Amygdala (tissue), 56 donors: Measurements from ENCODE around the gene GAL3ST2.
"Not testable (repeated sequence)": the region's sequence is repeated elsewhere in the genome, so short reads cannot be mapped to it uniquely, and the experiment has no call there.

Source experiments
- DNase-seq, 56 donors: peaks; one replicate each; lab custom pipeline; 2025; lab: John Stamatoyannopoulos, UW

GAL3ST2 gene

DNA sequence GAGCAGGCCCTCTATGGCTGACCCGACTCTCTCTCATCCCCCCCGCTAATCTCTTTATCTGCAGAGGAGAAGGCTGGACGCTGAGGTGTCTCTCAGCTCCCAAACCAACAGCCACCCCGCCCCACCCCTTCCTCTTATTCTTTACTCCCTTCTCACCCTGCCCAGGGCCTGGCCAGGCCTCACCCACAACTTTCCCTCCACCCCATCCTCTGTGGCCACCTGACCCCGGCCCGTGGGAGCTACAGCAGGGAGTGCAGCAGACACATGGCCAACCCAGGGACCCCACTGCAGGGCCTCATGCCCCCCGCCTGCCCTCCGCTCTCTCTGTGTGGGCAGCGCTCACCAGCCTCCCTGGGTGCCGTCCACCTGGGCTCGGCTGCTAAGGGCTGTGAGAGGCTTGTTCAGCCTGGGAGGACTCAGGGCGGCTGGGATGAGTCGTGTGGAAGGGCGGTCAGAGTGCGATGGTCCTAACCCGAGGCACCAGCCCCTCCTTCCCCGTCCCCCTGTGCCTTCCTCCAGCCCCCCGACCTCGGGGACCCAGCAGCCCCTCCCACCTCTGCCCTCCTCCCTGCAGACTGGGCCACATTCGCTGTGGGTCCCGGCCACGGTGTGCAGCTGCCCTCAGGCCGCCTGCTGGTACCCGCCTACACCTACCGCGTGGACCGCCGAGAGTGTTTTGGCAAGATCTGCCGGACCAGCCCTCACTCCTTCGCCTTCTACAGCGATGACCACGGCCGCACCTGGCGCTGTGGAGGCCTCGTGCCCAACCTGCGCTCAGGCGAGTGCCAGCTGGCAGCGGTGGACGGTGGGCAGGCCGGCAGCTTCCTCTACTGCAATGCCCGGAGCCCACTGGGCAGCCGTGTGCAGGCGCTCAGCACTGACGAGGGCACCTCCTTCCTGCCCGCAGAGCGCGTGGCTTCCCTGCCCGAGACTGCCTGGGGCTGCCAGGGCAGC is 39.1 kb downstream of the GAL3ST2 start:
- no peak for DNase-seq

DNA sequence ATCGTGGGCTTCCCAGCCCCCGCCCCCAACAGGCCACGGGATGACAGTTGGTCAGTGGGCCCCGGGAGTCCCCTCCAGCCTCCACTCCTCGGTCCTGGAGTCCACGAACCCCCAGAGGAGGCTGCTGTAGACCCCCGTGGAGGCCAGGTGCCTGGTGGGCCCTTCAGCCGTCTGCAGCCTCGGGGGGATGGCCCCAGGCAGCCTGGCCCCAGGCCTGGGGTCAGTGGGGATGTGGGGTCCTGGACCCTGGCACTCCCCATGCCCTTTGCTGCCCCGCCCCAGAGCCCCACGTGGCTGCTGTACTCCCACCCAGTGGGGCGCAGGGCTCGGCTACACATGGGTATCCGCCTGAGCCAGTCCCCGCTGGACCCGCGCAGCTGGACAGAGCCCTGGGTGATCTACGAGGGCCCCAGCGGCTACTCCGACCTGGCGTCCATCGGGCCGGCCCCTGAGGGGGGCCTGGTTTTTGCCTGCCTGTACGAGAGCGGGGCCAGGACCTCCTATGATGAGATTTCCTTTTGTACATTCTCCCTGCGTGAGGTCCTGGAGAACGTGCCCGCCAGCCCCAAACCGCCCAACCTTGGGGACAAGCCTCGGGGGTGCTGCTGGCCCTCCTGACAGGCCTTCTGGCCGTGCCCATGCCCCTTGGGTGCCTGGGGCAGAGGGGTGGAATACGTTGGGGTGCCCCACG is 40.0 kb downstream of the GAL3ST2 start:
- DNase-seq: no peak

DNA sequence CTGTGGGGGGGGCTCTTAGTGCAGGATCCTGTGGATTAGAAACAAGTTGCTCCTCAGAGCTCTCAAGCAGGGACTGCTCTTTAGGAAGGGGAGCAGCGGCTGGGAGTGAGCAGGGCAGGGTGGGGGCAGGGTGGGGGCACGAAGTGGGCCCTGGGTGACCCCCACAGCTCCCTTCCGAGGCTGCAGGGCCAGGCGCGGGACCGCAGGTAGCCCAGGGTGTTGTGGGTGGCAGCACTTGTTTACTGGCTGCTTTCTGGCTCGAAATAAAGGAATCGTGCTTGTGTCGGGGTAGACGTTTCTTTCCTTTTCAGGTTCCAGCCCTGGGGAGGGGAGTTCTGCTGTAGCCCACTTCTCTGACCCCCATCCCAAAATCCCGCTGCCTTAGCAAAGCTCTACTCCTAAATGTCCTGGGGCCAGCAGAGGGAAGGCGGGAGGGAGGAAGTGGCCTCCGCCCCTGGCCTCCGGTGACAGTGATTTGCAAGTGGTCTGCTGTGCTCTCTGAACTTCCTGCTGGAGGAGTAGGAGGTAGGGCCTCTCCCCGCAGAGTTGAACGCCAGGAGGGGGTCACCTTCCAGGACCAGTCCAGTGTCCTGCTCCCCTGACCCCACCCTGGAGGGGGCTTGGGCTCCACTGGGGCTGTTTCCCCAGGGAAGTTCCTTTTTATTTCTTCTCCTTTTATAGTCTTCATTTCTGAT is 40.7 kb downstream of the GAL3ST2 start:
- no peak for DNase-seq

DNA sequence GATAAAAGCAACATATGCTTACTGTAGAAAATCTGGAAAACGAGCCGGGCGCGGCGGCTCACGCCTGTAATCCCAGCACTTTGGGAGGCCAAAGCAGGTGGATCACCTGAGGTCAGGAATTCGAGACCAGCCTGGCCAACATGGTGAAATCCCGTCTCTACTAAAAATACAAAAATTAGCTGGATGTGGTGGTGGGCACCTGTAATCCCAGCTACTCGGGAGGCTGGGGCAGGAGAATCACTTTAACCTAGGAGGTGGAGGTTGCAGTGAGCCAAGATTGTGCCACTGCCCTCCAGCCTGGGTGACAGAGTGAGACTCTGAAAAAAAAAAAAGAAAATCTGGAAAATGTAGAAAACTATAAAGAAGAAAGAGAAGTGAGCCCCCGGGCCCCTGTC is 41.2 kb downstream of the GAL3ST2 start:
- not testable (repeated sequence) for DNase-seq

DNA sequence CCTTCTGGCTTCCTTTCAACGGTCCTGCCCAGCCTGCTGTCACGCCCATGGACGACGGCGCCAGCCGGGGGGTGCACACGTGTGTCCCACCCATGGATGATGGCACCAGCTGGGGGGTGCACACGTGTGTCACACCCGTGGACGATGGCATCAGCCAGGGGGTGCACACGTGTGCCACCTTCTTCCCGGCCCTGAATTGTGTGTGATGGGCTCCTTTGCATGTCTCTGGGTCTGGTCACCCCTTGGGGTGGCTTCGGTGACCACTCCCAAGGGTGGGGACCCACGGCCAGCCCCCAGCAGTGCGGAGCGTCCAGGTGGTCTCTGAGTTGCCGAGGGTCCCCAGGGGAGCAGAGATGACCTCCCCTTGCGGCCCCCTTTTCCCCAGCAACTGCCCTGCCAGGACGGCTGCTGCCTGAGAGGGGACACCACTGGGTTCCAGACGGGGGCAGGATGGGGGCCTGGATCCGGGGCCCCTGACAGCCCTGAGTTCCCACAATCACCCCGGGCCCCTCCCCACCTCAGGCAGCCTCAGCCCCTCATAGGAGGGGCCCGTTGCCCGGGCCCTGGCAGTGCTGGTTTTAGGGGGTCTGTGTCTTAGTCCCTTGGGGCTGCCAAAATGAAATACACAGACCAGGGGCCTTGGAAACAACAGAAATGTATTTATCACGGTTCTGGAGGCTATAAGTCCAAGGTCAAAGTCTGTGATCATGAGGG is 41.8 kb downstream of the GAL3ST2 start:
- no peak for DNase-seq

DNA sequence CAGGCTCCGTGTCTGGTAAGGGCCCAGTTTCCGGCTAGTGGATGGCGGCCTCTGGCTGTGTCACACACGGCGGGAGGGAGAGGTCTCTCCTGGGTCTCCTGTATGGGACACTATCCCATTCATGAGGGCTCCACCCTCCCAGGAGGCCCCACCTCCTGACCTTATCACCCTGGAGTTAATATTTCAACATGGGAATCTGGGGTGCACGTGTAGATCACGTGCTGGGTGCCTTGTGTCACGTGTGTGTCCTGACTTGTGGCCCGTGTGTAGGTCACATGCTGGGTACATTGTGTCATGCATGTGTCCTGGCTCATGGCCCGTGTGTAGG is 42.3 kb downstream of the GAL3ST2 start:
- no peak for DNase-seq

DNA sequence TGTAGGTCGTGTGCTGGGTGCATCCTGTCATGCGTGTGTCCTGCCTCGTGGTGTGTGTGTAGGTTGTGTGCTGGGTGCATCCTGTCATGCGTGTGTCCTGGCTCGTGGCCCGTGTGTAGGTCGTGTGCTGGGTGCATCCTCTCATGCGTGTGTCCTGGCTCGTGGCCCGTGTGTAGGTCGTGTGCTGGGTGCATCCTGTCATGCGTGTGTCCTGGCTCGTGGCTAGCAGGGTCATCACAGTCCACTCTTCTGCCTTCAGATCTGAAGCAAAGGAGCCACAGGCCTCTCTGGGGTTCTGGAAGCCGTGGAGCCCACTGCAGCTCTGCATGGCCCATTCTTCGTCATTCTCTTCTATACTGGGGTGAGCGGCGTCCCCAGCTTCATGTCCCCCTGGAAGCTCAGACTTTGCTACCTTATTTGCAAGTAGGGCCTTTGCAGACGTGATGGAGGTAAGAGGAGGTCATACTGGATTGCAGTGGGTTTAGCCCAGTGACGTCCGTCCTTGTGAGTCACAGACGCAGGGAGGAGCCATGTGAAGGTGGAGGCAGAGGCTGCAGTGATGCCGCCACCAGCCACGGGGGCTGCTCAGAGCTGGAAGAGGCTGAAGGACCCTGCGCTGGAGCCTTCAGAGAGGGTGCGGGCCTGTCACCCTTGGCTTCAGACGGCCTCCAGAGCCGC is 43.5 kb downstream of the GAL3ST2 start:
- DNase-seq: not testable (repeated sequence)

DNA sequence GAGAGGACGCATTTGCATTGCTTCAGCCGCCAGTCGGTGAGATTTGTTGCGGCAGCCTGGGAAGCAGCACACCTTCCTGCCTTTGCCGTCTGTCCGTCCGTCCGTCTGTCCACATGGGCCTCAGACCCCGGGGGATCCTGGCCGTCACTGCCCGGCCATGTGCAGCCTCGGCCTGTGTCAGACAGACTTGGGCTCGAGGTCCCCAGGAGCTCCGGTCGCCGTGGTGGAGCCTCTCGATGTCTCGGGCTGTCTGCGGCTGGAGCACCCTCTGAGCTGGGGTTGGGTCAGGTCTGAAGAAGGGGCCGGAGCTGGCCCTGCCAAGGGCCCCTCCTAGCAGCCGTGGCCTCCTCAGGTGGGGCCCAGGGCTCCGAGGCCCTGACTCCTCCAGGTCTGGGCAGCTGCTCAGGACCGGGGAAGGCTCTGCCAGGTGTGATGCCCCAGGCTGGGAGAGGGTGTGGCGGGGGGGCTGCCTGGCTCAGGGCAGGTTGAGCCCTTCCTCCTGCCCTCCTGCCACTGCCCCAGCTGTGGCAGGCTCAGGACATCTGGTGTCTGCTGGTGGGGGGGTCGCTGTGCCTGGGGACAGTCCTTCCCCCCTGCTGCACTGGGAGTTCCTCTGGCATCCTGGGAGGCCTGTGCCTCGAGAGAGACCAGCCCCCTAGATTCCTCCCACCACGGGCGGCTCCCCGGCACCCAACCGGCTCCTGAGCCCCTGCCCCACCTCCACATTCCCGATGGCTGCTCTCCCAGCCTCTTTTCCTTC is 44.2 kb downstream of the GAL3ST2 start:
- DNase-seq: no peak

DNA sequence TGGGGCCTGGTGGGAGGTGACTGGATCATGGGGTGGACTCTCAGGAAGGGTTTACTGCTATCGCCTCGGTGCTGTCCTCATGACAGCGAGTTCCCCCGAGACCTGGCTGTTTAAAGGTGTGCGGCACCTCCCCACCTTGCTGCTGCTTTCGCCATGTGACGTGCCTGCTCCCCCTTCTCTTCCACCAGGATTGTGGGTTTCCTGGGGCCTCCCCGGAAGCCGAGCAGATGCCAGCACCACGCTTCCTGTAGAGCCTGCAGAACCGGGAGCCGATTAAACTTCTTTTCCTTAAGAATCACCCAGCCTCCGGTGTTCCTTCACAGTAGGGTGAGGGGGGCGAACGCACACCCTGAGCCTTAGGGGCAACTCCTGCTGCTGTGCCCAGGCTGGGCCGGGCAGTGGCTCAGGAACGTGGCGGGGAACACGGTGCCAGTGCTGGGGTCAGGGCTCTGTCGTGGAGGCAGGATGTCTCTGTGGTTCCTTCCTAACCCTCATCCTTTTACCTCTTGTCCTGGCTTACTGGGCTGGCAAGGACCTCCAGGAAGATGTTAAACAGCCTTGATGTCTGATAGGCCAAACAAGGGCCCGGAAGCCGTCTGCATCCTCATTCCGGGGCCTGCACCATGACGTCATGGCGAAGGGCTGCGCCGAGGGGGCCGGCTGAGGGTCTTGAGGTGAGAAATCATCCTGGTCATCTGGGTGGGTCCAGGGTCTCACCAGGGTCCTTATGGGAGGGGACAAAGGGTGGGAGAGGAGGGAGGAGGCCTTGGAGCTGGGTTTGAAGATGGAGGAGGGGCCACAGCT is 45.0 kb downstream of the GAL3ST2 start:
- no peak for DNase-seq

DNA sequence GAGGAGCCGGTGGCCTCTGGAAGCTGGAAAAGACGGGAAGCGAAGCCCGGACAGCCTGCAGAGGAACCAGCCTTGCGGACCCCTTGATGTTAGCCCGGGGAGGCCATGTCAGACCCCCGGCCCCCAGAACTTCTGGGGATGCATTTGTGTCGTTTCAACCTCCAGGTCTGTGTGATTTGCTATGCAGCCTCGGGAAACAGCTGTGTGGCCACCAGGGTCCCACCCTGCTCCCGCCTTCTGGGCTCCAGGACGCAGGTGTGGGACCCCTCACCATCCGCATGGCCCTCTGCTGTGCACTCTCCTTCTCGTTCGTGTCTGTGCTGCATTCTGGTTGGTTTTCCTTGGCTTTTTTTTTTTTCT is 45.6 kb downstream of the GAL3ST2 start:
- no peak for DNase-seq

DNA sequence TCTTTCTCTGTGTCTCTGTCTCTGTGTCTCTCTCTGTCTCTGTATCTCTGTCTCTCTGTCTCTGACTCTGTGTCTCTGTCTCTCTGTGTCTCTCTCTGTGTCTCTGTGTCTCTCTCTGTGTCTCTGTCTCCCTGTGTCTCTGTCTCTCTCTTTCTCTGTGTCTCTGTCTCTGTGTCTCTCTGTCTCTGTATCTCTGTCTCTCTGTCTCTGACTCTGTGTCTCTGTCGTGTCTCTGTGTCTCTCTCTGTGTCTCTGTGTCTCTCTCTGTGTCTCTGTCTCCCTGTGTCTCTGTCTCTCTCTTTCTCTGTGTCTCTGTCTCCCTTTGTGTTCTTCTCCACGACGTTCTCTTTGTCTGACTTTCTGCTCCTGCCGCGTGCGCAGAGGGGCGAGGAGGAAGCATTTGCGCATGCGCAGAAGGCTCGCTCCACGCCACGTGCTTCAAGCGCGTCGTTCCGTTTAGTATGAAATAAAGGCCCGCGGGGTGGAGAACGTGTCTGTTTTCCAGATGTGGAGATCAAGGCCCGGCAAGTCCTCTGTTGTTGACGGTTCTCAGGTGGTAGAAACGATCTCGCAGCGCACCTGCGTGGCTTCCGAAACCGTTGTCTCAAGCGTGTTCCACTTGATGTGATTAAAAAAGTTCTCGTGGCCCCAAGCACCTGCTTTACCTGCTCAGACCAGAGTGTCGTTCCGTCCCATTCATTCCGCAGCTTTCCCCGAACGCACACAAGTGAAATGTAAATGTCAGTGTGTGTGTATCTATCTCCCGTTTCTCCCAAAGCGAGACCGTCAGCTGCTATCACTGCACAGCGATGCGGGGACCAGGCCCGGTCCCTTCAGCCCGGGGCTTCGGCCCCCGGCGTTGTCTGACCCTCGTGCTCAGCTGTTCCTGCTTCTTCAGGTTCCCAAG is 47.2 kb downstream of the GAL3ST2 start:
- not testable (repeated sequence) for DNase-seq

DNA sequence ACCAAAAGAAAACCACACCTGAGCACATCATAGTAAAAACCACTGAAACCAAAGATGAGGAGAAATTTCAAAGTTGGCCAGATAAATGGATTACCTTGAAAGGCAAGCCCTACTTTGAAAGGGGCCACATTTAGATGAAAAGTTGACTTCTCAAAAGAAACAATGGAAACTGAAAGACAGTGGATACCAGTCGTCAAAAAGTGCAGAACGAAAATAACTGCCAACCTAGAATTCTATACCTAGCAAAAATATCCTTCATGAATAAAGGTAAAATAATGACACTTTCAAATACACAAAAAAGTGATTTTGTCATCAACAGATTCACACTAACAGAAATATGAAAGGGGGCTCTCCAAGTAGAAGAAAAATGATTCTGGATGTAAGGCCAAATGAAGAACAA is 50.8 kb downstream of the GAL3ST2 start:
- no peak for DNase-seq

DNA sequence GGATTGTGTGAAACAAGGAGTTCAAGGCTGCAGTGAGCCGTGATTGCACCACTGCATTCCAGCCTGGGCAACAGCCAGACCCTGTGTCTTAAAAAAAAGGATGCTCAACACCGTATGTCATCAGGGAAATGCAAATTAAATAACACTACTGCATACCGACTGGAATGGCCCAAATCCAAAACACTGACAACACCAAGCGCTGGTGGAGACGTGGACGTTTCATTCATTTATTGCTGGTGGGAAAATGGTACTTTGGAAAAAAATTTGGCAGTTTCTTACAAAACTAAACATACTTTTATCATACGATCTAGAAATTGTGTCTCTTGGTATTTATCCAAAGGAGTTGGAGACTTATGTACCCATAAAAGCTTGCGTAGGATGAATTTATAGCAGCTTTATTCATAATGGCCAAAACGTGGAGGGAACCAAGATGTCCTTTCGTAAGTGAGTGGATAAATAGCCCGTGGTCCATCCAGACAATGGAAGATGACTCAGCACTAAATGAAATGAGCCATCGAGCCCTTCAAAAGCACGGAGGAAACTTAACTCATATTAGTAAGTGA is 56.6 kb downstream of the GAL3ST2 start:
- DNase-seq: no peak

DNA sequence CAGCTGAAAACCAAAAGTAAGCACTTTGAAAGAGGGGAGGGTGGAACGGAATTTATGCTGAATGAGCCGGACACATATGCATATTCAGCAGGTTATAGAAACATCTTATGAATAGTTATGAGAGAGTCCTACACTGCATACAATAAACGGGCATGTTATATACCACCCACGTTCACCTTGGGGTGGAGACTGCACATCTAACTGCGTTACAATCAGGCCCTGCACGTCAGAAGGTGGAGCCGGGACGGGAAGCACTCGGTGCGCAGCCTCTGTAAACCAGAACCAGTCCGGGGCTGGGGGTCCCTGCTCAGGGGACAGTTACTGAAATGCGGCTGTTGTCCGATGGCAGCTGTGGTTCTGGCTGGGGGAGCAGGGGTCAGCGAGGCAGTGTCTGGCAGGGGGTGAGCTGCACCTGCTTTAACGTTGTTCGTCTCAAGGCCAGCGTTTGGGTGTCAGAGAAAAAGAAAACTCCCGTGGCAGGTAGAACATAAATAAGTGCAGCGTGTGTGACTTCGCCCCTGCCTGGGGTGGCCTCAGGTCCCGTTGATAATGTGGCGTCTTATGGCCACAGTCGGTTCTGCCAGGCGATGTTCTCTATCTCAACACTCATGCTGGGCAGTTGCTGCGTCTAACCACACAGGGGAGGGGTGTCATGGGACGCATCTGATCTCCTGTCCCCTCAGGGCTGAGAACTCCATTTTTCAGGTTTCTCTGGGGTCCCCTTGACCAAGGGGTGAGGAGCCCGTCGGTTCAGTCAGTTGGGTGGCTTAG is 57.3 kb downstream of the GAL3ST2 start:
- not testable (repeated sequence) for DNase-seq

DNA sequence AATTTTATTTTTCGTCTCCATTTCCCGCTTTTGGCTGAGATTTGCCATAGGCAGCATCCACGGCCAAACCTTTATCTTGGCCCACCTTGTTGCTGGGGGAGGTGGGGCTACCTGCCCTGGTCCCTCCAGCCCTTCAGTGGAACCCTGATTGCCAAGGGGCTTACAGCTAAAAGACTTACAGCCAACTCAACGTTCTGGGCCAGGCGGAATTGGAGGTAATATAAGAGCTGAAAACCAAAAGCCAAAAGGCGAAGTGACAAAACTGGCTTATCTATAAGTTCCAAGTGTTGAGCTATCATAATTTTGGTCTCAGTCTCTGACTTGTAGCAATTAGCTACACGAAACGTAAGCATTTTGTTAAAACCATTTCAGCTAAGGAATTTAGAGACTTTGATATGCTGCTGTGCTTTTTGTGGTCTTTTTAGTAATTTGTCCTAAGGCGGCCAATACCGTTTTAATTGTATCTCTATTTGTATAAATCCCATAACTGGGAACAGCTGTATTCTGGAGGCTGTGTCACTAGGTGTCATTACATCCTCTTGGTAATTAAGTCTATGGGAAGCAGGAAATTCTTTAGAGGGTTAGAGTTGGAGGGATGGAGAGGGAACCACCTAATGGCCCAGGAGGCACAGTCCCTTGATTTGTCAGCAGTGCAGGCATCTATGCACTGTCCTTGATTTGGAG is 58.0 kb downstream of the GAL3ST2 start:
- DNase-seq: no peak

DNA sequence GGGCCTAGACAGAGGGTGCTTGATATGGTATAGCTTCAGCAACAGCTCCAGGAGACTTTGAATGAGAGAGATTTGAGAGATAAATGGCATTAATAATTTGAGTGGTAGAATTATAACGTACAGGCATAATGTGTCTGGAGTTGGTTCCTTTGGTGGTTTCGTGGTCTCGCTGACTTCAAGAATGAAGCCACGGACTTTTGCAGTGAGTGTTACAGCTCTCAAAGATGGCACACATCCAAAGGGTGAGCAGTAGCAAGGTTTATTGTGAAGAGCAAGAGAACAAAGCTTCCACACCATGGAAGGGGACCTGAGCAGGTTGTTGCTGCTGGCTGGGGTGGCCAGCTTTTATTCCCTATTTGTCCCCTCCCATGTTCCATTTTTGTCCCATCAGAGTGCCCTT is 59.0 kb downstream of the GAL3ST2 start:
- no peak for DNase-seq
